H1 (cell line): ENCODE results near the gene IL17RD.
A peak's percentile ranks its signal among the peaks of the same experiment; 100 is the strongest.

ENCODE experiments used
- CEBPB ChIP-seq: IDR thresholded peaks from 2 replicates; pipeline ENCODE4 v1.6.1; 2012; ENCODE audit warnings: low read depth, low read length
- CHD1 ChIP-seq: IDR thresholded peaks from 2 replicates; pipeline ENCODE4 v1.6.1; 2012; ENCODE audit warnings: low read depth, low read length, improper control_type of control experiment
- CTCF ChIP-seq, 3 experiments: IDR thresholded peaks; 1 replicate in 2 of 3; 2 replicates in 1 of 3; pipeline versions ENCODE4 v1.5.1 to v1.6.1; 2011; ENCODE audit warnings: low read length in 3 of 3, mild to moderate bottlenecking in 3 of 3, inconsistent platforms in 2 of 3, low read depth in 1 of 3, moderate library complexity in 1 of 3; ENCODE audit not compliant: insufficient read depth in 1 of 3; ENCODE audit errors: control extremely low read depth in 1 of 3
- EZH2 ChIP-seq: fragments of 200-600 bp; sonication (generic); IDR thresholded peaks from 2 replicates; pipeline ENCODE4 v1.7.1; 2012; ENCODE audit warnings: low read depth, mild to moderate bottlenecking, moderate library complexity, low read length, inconsistent platforms; ENCODE audit not compliant: severe bottlenecking
- HDAC2 ChIP-seq, 2 experiments: fragments of 300-600 bp in 1 of 2; sonication (generic) in 1 of 2; IDR thresholded peaks; 2 replicates each; pipeline ENCODE4 v1.6.1; 2011 to 2012; ENCODE audit warnings: low read depth in 2 of 2, low read length in 2 of 2, mild to moderate bottlenecking in 2 of 2, moderate library complexity in 2 of 2, borderline replicate concordance in 1 of 2, inconsistent platforms in 1 of 2
- JUN ChIP-seq: IDR thresholded peaks from 2 replicates; pipeline ENCODE4 v1.6.1; 2011; ENCODE audit warnings: low read depth, mild to moderate bottlenecking, improper control_type of control experiment, low read length
- KDM5A ChIP-seq: fragments of 200-600 bp; IDR thresholded peaks from 2 replicates; pipeline ENCODE4 v1.7.1; 2012; ENCODE audit warnings: mild to moderate bottlenecking, low read length, inconsistent platforms, mixed read lengths
- NRF1 ChIP-seq: IDR thresholded peaks from 2 replicates; pipeline ENCODE4 v1.6.1; 2011; ENCODE audit warnings: mild to moderate bottlenecking, low read depth, low read length, improper control_type of control experiment
- SP2 ChIP-seq: IDR thresholded peaks from 2 replicates; pipeline ENCODE4 v1.6.1; 2012; ENCODE audit warnings: mild to moderate bottlenecking, low read length, inconsistent platforms
- TEAD4 ChIP-seq: IDR thresholded peaks from 2 replicates; pipeline ENCODE4 v1.6.1; 2012; ENCODE audit warnings: low read depth, low read length, inconsistent platforms, mixed read lengths
- YY1 ChIP-seq: IDR thresholded peaks from 2 replicates; pipeline ENCODE4 v1.6.1; 2011; ENCODE audit warnings: low read depth, mild to moderate bottlenecking, low read length
- ZNF274 ChIP-seq: IDR thresholded peaks from 2 replicates; pipeline ENCODE4 v1.7.0; 2012; ENCODE audit warnings: low read length, borderline replicate concordance; ENCODE audit errors: extremely low read depth

- TF ChIP-seq CTCF (IDR thresholded peaks at IDR 0.05; ENCODE audit: control extremely low read depth in 1 of 3, insufficient read depth in 1 of 3, low read depth in 1 of 3, low read length in 3 of 3) (peak; percentile 4 to 40 (median 26); a peak in 2 of 4 replicates), EZH2 (no peak), HDAC2 (IDR thresholded peaks at IDR 0.05; ENCODE audit: borderline replicate concordance in 1 of 2, low read depth in 2 of 2, low read length in 2 of 2) (0 out of 4 replicates have a peak, but pooled peaks of 1 of the 2 experiments have one; percentile 53), KDM5A (no peak), CEBPB (no peak), SP2 (no peak), JUN (no peak), NRF1 (no peak), YY1 (peak; percentile 81), TEAD4 (peak; percentile 80), CHD1 (no peak), ZNF274 (no peak)
Observed at GRCh38 chr3:57126244-57126643, 38.9 kb downstream of the IL17RD start.
